Measurements from ENCODE around the gene SLC38A10. TPM values are rescaled to one million over a fixed set of nuclear protein-coding genes. Genes with fewer than 3 reads are reported as not detected.

SLC38A10 gene
- total RNA-seq, 1 experiment from 2014 or later = 109 TPM

DNA sequence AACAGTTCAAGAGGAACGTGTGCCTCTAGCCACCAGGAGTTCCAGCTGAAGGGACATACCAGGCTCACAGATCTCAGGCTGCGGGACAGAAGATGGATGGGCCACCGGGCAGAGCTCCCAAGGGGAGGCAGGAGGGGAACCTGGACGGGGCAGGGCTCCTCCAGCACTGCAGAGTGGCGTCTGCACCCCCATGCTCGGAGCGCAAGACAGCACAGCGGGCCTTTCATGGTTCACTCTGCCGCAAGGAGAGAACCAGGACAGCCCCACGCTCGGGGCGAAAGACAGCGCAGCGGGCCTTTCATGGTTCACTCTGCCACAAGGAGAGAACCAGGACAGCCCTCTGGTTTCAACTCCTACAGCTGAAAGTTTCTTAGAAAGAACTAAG is 20.6 kb downstream of the SLC38A10 start:
- no peak overlapping the region for H3K4me3 ChIP-seq (replicated peaks in 1 of 2; ENCODE audit: low read depth in 1 of 2, low read length in 2 of 2)
- POLR2A ChIA-PET = no interaction called here
- intact Hi-C loops (cut with micrococcal nuclease) = no loop called here

More for the DNA sequence above, 20.6 kb downstream of the SLC38A10 start:
- CTCF ChIA-PET = no interaction called here
- Histone ChIP-seq H3K9me2 (ENCODE audit: insufficient read depth) (no peaks in the 10 kb centered on the region), H4K20me1 (ENCODE audit: insufficient read depth) (no peaks in the 10 kb centered on the region), H3K27me3 (ENCODE audit: insufficient read depth, low read length) (no peaks in the 10 kb centered on the region), H3K36me3 (ENCODE audit: control insufficient read depth in 1 of 2, insufficient read depth in 2 of 2, low read length in 2 of 2) (peaks cover 36 to 48% of the 10 kb centered on the region in 2 experiments; a peak in 3 of 4 replicates), H2AFZ (ENCODE audit: low read depth, low read length, poor library complexity, severe bottlenecking) (no peak overlapping the region), H3K79me2 (ENCODE audit: insufficient read depth, low read length) (peaks cover 14% of the 10 kb centered on the region; the same call in 1 of the 2 replicates), H3K27ac (ENCODE audit: low read depth, low read length) (no peak overlapping the region), H3K4me2 (ENCODE audit: low read length) (no peak overlapping the region), H3K4me1 (ENCODE audit: control insufficient read depth in 1 of 2, insufficient read depth in 2 of 2, low read length in 2 of 2) (no peaks in the 10 kb centered on the region), H3K9me3 (ENCODE audit: control insufficient read depth in 1 of 2, insufficient read depth in 1 of 2, low read depth in 1 of 2, low read length in 2 of 2) (no peaks in the 10 kb centered on the region), H3K9ac (ENCODE audit: low read length) (no peak overlapping the region)
- TF ChIP-seq ZNF274 (IDR thresholded peaks at IDR 0.05; ENCODE audit: low read depth, low read length) (no peak), CBX3 (IDR thresholded peaks at IDR 0.05; ENCODE audit: low read depth) (no peak), SP1 (IDR thresholded peaks at IDR 0.05; ENCODE audit: low read depth) (no peak)
- TF ChIP-seq, protein P1, sequence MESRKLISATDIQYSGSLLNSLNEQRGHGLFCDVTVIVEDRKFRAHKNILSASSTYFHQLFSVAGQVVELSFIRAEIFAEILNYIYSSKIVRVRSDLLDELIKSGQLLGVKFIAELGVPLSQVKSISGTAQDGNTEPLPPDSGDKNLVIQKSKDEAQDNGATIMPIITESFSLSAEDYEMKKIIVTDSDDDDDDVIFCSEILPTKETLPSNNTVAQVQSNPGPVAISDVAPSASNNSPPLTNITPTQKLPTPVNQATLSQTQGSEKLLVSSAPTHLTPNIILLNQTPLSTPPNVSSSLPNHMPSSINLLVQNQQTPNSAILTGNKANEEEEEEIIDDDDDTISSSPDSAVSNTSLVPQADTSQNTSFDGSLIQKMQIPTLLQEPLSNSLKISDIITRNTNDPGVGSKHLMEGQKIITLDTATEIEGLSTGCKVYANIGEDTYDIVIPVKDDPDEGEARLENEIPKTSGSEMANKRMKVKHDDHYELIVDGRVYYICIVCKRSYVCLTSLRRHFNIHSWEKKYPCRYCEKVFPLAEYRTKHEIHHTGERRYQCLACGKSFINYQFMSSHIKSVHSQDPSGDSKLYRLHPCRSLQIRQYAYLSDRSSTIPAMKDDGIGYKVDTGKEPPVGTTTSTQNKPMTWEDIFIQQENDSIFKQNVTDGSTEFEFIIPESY (IDR thresholded peaks at IDR 0.05; ENCODE audit: extremely low read depth, insufficient replicate concordance, low read length) = no peak
- TF ChIP-seq, protein P2, sequence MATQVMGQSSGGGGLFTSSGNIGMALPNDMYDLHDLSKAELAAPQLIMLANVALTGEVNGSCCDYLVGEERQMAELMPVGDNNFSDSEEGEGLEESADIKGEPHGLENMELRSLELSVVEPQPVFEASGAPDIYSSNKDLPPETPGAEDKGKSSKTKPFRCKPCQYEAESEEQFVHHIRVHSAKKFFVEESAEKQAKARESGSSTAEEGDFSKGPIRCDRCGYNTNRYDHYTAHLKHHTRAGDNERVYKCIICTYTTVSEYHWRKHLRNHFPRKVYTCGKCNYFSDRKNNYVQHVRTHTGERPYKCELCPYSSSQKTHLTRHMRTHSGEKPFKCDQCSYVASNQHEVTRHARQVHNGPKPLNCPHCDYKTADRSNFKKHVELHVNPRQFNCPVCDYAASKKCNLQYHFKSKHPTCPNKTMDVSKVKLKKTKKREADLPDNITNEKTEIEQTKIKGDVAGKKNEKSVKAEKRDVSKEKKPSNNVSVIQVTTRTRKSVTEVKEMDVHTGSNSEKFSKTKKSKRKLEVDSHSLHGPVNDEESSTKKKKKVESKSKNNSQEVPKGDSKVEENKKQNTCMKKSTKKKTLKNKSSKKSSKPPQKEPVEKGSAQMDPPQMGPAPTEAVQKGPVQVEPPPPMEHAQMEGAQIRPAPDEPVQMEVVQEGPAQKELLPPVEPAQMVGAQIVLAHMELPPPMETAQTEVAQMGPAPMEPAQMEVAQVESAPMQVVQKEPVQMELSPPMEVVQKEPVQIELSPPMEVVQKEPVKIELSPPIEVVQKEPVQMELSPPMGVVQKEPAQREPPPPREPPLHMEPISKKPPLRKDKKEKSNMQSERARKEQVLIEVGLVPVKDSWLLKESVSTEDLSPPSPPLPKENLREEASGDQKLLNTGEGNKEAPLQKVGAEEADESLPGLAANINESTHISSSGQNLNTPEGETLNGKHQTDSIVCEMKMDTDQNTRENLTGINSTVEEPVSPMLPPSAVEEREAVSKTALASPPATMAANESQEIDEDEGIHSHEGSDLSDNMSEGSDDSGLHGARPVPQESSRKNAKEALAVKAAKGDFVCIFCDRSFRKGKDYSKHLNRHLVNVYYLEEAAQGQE (IDR thresholded peaks at IDR 0.05; ENCODE audit: low read depth) = no peak
- DNase-seq (ENCODE audit: low read depth, low spot score) (no peak), ATAC-seq (no peak)
- no TSS peak for BruUV-seq (replicated peaks)
- RAD21 ChIA-PET (ENCODE audit: low non-redundant PET in 1 of 2, low total read pairs in 2 of 2, uncharacterized antibody in 2 of 2, unreplicated experiment in 2 of 2) = no interaction called here
